HL-60 (cell line): ENCODE data around the gene PTK7.
"Not testable (repeated sequence)": the region's sequence is repeated elsewhere in the genome, so short reads cannot be mapped to it uniquely, and the experiment has no call there.

Experiments
- DNase-seq, 2 experiments: peaks; one replicate each; pipeline ENCODE4 v3.0.0-alpha.2; 2010 to 2020; ENCODE audit warnings: low read depth in 1 of 2, low spot score in 1 of 2
- H3K27ac ChIP-seq: fragments of 250-450 bp; sonication (Bioruptor Pico); replicated peaks from 2 replicates; pipeline ENCODE4 v1.5.1; 2020; ENCODE audit warnings: mild to moderate bottlenecking, moderate library complexity
- H3K27me3 ChIP-seq: fragments of 250-450 bp; sonication (Bioruptor Pico); 2 replicates; pipeline ENCODE4 v1.5.1; 2021; ENCODE audit warnings: mild to moderate bottlenecking, moderate library complexity; ENCODE audit not compliant: insufficient read depth, poor library complexity, severe bottlenecking
- H3K4me3 ChIP-seq: replicated peaks from 2 replicates; pipeline ENCODE4 v1.5.1; 2011; ENCODE audit warnings: mild to moderate bottlenecking, control low read depth, low read length; ENCODE audit not compliant: insufficient read depth
- CTCF ChIP-seq: IDR thresholded peaks from one replicate; pipeline ENCODE4 v1.5.1; 2011; ENCODE audit warnings: low read length, control low read depth, inconsistent platforms; ENCODE audit not compliant: insufficient read depth
- GABPA ChIP-seq: IDR thresholded peaks from 2 replicates; pipeline ENCODE4 v1.6.1; 2012; ENCODE audit warnings: low read depth
- POLR2AphosphoS5 ChIP-seq: IDR thresholded peaks from 2 replicates; pipeline ENCODE4 v1.6.1; 2012; ENCODE audit warnings: low read depth
- REST ChIP-seq: IDR thresholded peaks from 2 replicates; pipeline ENCODE4 v1.6.1; 2012; ENCODE audit warnings: low read depth; ENCODE audit not compliant: insufficient replicate concordance
- SPI1 ChIP-seq: IDR thresholded peaks from 2 replicates; pipeline ENCODE4 v1.6.1; 2012; ENCODE audit warnings: low read depth, mild to moderate bottlenecking, borderline replicate concordance

The PTK7 gene

GRCh38 chr6:43078691-43079090 is 2.6 kb downstream of the PTK7 start:
- no peak for DNase-seq
- TF ChIP-seq CTCF (no peak), GABPA (no peak), POLR2AphosphoS5 (no peak), REST (no peak), SPI1 (no peak)
- Histone ChIP-seq H3K4me3 (no peak overlapping the region), H3K27ac (no peak overlapping the region), H3K27me3 (peaks cover 27% of the 10 kb centered on the region)

- Histone ChIP-seq H3K27me3 (peaks cover 24% of the 10 kb centered on the region), H3K27ac (no peak overlapping the region), H3K4me3 (no peak overlapping the region)
- DNase-seq, result no peak
- TF ChIP-seq CTCF, result no peak
- TF ChIP-seq REST, result no peak
- no peak for TF ChIP-seq GABPA
- no peak for TF ChIP-seq SPI1
- TF ChIP-seq POLR2AphosphoS5, result no peak
Observed at GRCh38 chr6:43081043-43081442, 4.9 kb downstream of the PTK7 start.

- H3K27me3 ChIP-seq, result peaks cover 17% of the 10 kb centered on the region
- not testable (repeated sequence) for DNase-seq, H3K27ac ChIP-seq
Observed at GRCh38 chr6:43081922-43082321, 5.8 kb downstream of the PTK7 start.

GRCh38 chr6:43082806-43083655 is 6.9 kb downstream of the PTK7 start:
- peak in 1 of 2 experiments; percentile 39 for DNase-seq
- no peak overlapping the region for H3K27ac ChIP-seq

More at GRCh38 chr6:43081922-43082321, 5.8 kb downstream of the PTK7 start:
- H3K4me3 ChIP-seq, result not testable (repeated sequence)

More at GRCh38 chr6:43082806-43083655, 6.9 kb downstream of the PTK7 start:
- TF ChIP-seq REST, result no peak
- TF ChIP-seq SPI1, result 0 out of 2 replicates have a peak, but pooled peaks have one; percentile 6
- TF ChIP-seq CTCF, result no peak
- Histone ChIP-seq H3K4me3 (no peak overlapping the region), H3K27me3 (peaks cover 6% of the 10 kb centered on the region)
